NCI-H2107 treated with DMSO at 0.1 percent for 48 hours (cell line): Measurements from ENCODE around the gene SCRG1.

ENCODE experiments used
- DNase-seq: peaks from one replicate; lab custom pipeline; 2025; ENCODE audit not compliant: unreplicated experiment; lab: John Stamatoyannopoulos, UW

Gene SCRG1

GRCh38 chr4:173365359-173365996 is 33.4 kb downstream of the SCRG1 start:
- no peak for DNase-seq

DNA sequence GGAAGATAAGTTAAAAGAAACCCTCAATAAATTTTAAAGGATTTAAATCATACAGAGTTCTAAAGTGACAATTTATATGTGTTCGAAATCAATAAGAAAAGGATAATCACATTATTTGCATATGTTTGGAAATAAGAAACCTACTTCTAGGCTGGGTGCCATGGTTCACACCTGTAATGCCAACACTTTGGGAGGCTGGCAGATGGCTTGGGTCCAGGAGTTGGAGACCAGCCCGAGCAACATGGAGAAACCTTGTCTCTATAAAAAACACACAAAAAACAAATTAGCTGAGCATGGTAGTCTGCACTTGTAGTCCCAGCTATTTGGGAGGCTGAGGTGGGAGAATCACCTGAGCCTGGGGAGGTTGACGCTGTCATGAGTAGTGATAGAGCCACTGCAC is 36.2 kb downstream of the SCRG1 start:
- DNase-seq, result no peak

GRCh38 chr4:173360587-173361221 is 38.2 kb downstream of the SCRG1 start:
- DNase-seq, result no peak

GRCh38 chr4:173357939-173358338 is 41.0 kb downstream of the SCRG1 start:
- peak; percentile 47 for DNase-seq

DNA sequence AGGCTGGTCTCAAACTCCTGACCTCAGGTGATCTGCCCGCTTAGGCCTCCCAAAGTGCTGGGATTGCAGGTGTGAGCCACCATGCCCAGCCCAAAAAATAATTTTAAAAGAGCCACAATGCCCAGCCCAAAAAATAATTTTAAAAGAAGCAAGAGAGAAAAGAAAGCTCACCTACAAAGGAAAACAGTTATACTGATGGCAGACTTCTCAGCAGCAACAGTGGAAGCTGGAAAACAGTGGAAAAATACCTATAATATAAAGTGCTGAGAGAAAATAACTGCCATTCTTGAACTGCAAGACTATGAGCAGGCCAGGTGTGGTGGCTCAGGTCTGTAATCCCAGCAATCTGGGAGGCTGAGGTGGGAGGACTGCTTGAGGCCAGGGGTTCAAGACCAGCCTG is 51.4 kb downstream of the SCRG1 start:
- DNase-seq, result no peak

DNA sequence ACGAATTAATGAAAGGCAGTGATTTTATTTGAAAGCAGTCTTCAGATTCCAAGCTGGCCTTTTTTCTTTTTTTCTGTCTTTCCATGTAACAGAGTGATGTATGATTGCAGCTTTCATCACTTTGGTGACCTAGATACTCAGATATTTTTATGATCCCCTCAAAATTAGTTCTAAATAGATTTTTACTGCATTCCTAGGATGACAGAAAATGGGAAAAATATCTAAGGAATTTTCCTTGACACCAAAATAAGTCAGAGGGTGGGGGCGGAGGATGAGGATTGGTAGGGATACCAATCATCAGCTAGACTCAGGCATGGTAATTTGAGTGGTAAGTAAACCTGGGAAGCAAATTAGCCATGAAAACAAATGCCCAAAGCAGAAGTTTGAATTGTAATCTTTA is 52.8 kb downstream of the SCRG1 start:
- no peak for DNase-seq

- DNase-seq, result no peak
Measured at GRCh38 chr4:173345648-173346047, 53.3 kb downstream of the SCRG1 start.

DNA sequence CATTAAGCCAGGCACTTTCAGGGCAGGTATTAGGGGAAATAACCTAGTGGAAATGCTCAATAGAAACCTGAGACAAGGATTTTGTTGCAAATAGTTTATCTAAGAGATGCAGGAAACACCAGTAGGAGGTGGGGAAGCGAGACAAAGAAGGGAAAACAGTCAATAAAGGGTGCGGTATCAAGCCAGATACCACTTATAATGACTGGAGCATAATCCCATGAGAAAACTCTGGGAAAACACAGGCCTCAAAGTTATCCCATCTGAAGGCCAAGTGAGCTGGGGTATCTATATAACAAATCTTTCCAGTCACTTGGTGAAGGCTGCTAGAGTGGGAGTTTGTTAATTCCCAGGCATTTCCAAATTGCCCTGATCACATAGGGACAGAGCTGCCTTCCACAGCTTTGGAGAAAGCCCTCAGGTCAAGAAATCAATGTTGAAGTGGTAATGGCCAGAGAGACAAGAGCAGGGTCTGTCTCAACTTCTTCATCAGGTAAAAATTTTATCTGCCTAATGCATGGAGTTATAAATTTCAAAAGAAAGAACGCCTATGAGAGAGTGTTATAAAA is 55.0 kb downstream of the SCRG1 start:
- DNase-seq, result no peak

- no peak for DNase-seq
Measured at GRCh38 chr4:173337463-173337862, 61.5 kb downstream of the SCRG1 start.

DNA sequence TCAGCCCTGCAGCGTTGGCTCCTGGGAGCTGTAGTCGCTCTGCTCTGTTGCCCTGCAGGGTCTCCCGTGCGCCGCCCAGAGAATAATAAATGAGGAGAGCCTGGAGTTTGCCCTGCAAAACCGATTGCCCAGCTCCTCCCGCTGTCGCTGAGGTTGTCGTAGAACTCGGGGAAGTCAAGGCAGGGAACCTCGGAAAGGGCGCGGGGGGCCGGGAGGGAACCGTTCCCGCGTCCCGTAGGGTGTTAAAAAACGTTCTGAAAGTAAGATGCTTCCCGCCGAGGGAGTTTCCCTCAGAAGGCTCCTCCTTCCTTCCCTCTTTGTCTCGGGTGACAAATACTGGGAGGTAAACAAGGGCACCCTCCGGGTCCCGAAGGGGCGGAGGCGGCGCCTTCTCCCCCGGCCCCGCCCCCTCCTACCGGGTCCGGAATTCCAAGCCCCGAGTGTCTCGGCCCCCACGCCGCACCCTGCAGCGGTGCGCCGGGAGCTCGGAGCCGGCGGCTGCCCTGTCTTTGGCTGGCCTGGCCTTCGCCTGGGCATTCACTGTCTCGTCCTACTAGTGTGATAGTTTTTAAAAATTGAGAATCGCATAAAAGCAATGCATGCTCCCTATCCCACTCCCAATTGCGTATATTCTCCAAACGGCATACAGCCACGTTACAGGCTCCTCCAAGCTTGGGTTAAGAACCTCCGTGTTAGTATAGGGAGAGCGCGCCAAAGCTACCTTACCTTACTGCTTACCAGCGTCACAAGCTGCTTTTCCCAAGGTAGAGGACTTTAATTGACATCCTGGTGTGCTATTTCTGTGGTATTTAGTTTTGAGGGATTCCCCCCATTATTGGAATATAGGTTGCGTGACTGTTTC is 63.8 kb downstream of the SCRG1 start:
- DNase-seq, result peak; percentile 65
